GM21528 (cell line): Measurements from ENCODE around the gene ATP6V1F.
A peak's percentile ranks its signal among the peaks of the same experiment; 100 is the strongest.

ENCODE experiments used
- ATAC-seq: cut with Tn5 transposase; IDR thresholded peaks from one replicate; pipeline ENCODE4 v1.9.1; 2021; ENCODE audit warnings: mild to moderate bottlenecking, moderate library complexity; ENCODE audit not compliant: unreplicated experiment, low FRiP score

Gene ATP6V1F

GRCh38 chr7:128867241-128867640, 4.6 kb downstream of the ATP6V1F start:
- no peak for ATAC-seq

GRCh38 chr7:128867842-128868623, 5.4 kb downstream of the ATP6V1F start:
- ATAC-seq, result no peak

GRCh38 chr7:128868624-128869137, 6.0 kb downstream of the ATP6V1F start:
- ATAC-seq, result no peak

DNA sequence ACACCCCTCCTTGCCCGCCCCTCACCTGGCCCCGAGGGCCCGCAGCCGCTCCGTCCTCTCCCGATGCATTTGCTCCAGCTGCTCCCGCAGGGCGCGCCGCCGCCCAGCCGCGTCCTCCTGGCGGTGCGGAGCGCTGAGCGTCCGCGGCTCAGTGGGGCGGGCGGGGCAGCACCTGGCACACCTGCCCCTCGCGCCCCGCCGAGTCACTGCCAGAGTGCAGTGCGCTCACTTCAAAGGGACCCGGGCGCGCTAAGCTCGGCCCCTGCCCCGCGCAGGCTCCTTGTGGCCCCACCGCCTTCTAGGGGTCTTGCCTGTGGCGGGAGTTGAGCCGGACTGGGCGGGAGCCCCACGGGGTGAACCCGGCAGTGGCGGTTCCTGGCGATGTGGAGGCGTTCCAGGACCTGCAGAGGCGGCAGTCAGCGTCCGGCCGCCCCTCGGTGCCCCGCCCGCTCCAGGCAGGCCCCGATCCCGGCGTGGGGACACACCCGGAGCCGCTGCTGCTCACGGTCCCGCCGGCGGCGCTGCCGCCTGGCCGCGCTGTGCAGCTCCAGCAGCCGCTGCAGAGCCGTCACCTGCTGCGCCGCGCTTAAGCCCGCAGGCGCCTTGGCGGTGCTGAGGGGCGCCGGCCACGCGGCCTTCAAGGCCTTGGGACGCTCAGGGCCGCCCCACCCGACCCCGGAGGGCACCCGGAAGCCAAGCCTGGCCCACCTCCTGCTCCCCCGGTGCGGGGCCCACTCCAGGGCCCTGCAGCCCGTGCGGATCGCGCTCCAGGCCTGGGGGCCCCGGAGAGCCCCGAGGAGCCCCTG, 6.7 kb downstream of the ATP6V1F start:
- peak; percentile 51 for ATAC-seq

DNA sequence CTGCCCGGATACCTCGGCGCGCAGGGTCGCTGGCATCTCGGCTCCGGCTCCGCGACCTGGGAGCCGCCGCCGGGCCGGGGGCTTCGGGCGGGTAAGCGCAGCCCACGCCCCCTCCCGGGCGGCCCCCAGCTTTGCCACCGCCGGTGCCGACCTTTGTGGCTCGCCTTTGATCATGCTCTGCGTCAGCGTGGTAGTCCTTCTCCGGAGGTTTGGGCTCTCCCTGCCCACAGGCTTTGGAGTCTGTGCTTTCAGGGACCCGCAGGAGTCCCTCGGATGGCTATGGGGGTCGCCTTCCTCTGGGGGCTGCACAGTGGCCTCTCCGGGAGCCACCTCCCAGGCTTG, 7.3 kb downstream of the ATP6V1F start:
- no peak for ATAC-seq

- ATAC-seq, result no peak
Measured at GRCh38 chr7:128871050-128871449, 8.4 kb downstream of the ATP6V1F start.

- no peak for ATAC-seq
Measured at GRCh38 chr7:128872394-128872824, 9.8 kb downstream of the ATP6V1F start.

DNA sequence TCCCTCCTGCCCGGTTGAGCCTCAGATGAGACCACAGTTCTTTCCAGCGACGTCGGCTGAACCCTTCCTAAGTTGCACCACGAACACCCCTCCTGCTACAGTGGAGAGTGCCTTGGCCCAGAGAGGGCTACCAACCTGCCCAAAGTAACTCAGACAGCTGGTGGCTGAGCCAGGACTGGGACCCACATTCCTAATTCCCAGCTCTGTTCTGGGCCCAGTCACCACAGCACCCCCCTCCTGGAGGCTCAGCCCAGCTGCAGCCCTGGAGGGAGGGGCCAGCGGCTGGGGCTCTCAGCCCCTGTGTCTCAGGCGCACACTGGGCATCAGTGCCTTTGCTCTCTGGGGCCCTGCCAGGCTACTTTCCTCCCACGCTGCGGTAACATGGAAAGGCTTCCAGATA, 10.6 kb downstream of the ATP6V1F start:
- no peak for ATAC-seq

DNA sequence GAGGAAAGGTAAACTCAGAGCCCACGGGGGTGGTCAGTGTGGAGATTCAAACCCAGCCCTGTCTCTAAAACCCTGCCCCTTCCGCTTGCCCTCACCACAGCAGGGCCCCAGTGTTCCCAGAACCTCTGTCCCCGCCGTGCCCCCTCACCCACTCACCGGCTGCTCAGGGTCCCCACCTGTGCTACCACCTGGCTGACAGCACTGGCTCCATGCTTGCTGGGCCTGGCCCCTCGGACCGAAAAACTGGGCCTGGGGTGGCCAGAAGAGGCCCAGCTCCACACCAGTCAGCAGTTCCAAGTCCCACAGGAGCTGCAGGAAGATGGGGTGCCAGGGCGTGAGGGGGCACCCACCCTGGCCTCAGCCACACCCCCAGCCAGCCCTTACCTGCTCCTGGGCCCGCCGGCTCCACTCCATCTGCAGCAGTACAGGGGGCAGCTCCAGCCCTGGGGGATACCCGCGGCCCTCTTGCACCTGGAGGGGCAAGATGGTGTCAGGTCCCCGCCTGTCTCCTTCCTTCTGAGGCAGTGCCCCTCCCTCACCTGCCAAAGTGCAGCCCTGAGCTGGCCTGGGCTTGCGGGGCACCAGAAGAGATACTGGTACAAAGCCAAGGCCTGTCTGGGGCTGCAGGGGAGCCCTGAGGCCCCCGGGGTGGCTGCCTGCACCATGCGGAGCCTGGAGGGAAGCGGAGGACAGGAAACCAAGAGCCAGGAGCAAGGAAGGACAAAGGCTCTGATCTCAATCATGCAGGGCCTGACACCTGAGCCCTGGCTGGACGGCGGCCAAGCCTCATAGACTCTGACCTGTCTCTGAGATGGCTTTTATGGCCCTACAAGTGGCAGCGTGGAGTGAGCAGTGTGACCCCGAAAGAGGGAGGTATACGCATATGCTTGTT, 11.7 kb downstream of the ATP6V1F start:
- ATAC-seq, result no peak

DNA sequence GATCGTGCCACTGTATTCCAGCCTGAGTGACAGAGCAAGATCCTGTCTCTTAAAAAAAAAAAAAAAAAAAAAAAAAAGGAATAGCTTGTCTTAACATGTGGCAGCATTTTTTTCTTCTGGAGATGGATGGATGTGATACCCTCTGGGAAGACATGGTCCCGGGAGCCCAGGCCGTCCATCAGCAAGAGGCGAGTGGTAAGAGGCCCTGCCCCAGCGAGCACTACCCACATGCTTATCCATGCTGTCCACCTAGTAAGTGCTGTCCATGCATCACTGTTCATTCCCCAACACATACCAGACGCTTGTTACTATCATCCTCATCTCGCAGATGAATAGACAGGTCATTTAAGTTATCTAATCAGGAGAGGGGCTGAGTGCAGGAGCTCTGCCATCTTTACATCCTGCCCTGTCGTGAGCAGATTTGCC, 12.9 kb downstream of the ATP6V1F start:
- no peak for ATAC-seq

GRCh38 chr7:128876127-128876526, 13.5 kb downstream of the ATP6V1F start:
- ATAC-seq, result no peak

DNA sequence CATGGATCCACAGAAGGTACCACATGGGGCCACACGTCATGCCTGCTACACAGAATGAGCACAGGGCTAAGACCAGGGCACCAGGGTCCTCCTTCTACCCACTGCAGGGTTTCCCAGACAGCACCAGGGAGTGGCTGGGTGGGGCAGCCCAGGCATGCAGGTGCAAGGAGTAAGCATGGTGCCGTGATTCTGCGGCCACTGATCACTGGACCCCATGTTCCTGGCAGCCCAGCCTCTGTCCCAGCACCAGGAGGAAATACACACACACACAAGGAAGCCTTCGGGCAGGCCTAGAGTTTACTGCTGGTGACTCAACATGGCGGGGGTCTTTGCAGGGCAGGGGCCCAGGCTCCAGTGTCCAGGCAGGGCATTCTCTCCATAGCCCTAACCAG, 13.9 kb downstream of the ATP6V1F start:
- no peak for ATAC-seq

DNA sequence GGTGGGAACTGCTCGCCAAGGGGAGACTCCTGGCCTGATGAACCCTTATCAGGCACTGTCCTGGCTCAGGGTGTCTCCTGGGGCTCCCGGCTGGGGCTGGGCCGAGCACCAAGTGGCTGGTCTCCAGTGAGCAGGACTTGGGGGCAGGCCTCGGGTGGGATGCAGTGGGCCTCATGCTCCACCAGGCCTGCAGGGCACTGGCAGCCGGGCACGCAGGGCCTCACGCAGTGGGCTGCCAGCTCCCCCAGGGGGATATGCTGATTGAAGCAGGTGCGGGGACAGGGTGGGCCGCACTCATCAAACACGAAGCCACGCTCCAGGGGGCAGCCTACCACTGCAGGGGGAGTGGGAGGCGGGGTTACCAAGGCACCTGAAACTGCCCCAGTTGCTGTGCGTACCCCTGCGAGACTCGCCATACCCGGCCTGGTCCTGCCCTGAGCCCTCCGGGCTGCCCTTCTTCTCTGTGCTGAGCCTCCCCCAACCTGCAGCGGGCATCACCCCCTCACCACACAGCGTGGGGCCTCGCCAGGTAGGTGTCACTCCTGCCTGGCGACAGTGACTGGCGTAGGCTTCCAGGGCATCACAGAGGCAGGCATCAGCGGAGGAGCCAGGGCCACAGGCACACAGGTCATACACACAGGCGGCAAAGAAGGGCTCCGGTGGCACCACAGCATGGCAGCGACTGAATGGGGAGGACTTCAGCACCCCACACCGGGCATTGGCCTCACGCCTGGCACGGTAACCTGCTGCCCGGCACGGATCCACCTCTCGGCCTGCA, 14.5 kb downstream of the ATP6V1F start:
- no peak for ATAC-seq

GRCh38 chr7:128877756-128878120, 15.1 kb downstream of the ATP6V1F start:
- no peak for ATAC-seq

DNA sequence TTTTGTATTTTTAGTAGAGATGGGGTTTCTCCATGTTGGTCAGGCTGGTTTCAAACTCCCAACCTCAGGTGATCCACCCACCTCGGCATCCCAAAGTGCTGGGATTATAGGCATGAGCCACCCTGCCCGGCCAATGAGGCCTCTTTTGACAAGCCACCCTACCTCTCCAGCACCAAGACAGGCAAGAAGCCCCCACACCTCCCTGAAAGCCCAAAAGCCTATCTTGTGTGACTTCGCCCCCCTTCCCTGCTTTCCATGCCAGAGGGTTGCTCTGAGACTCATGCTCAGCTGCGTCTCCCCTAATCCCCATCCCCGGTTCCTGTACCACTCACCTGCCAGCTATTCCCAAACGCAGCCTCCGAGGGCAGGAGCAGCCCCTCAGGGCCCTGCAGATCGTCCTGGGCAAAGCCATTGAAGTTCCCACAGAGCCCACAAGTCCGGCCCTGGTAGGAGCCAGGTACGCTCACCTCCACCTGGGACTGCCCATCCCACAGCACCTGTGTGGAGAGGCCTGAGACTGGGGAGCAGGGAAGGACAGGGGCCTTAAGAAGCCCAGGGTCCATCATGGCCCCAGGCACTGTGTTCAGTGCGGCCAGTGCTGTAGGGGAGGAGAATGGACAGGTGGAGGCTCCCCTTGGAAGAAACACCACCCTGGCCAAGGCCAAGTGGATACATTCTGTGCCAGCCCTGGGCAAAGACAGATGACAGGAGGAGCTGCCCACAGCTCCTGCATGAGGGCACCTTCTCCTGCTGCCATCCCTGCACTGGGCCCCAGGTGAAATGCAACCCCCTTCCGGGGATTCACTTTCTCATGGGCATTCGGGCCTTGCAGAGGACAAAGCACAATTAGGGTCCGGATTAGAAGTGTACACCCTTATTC, 15.8 kb downstream of the ATP6V1F start:
- no peak for ATAC-seq

DNA sequence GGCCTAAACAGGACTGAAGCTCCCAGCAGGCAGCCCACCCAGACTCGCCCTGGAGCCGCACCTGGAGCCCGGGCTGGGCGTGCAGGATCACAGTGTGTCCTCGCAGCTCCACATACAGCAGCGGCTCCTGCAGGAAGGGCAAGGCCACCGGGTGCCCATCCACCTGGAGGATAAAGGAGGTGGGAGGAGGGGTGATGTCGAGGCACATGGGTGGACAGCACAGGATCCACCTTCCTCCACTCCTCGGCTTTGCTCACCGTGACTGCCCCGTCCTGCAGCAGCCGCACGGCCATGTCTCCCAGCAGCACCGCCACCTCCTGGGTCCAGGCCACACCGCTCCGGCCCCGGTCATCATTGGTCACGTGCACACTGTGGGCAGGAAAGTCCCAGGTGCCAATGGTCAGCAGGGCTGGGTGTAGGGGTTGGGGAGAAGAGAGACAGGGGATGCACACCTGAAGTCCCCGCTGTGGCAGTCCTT, 16.8 kb downstream of the ATP6V1F start:
- ATAC-seq, result no peak

DNA sequence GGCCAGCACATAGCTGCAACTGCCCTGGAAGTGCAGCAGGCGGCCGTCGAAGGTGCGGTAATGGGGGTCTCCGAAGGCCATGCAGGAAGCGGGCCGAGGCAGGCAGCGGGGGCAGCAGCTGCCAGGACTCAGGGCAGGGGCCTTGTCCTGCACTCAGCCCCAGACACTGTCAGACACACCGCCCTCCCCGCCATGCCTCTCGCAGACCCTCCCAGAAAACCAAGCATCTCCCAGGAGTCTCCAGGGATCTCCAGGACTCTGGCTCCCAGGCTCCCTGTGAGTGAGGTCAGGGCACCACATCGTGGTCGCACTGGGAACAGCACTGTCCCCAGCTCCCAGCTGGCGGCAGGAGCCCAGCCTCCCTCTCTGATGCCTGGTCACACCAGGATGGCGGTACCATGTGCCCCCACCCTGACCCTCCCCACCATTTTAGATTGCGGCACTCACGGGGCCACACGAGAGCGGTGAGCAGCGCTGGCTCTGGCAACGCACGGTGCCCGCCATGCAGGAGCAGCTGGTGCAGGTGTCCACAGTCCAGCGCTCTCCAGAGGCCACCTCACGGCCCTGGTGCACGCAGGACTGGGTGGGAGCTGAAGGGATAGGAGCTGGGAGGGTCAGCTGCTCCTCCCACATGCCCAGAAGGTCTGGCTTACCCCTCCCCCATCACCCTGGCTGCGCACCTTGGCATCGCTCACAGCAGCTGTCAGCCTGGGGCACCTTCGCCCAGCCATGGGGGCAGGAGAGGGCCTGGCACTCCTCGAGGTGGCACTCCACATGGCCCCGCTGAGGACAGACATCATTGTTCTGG, 17.5 kb downstream of the ATP6V1F start:
- ATAC-seq, result no peak

DNA sequence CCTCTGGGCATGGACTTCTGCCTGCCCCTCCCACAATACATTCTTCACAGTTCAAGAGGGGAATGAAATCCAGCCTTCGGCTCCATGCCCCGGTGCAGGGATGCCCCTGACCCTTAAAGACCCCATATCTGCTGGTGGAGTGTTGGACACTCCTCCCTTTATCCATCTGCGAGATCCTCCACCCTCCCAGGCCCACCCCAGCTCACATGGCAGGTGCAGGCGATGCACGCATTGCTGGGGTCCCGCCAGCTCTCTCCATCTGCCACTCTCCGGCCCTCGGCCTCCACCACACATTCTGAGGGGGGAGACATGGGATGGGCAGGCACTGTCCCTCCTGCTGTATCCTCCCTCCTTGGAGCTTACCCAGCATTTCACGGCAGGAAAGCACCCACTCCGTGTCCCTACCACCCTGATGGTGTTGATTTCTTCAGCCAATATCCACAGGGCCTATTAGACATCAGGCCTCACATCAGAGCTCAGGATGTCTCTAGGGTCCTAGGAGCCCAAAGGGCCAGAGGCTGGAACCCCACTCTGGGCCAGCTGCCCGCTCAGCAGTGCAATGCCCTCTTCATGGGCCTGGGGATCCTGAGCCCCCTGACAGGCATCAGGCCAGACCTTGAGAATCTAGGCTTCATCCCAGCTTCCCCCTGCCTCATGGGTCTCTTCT, 18.3 kb downstream of the ATP6V1F start:
- ATAC-seq, result no peak
